ENCODE data around the gene PAX9. TPM values are rescaled to one million over a fixed set of nuclear protein-coding genes. Genes with fewer than 3 reads are reported as not detected.

The PAX9 gene
- total RNA-seq, 1 experiment from 2014 or later = 14.9 TPM

GRCh38 chr14:36682338-36682737 lies 20.7 kb downstream of the PAX9 start:
- H3K4me3 ChIP-seq (ENCODE audit: low read length) = no peak overlapping the region; the same call in 1 of the 2 replicates
- TSS peak; percentile 1 for BruUV-seq (replicated peaks)
- H3K9ac ChIP-seq (ENCODE audit: low read length) = no peak overlapping the region
- H2AFZ ChIP-seq (ENCODE audit: low read length) = no peak overlapping the region
- H4K20me1 ChIP-seq (ENCODE audit: low read length) = no peaks in the 10 kb centered on the region
- H3K27me3 ChIP-seq (ENCODE audit: low read length) = no peaks in the 10 kb centered on the region
- DNase-seq (no peak), ATAC-seq (no peak; the same call in 1 of the 2 replicates)
- no peaks in the 10 kb centered on the region for H3K79me2 ChIP-seq (ENCODE audit: low read length)
- H3K27ac ChIP-seq (ENCODE audit: low read length) = peak overlapping the region; percentile 43
- no peaks in the 10 kb centered on the region for H3K9me3 ChIP-seq (ENCODE audit: low read length)
- H3K4me2 ChIP-seq (ENCODE audit: low read length) = peak overlapping the region; percentile 52
- intact Hi-C loops (cut with micrococcal nuclease) = loop anchor here (2.0 to 5.0 kb wide), 2 partner anchors 16 to 65 kb away; no protein-coding TSS in a partner anchor
- CTCF ChIA-PET = no interaction called here
- POLR2A ChIA-PET (ENCODE audit: unreplicated experiment) = no interaction called here
- no peak for TF ChIP-seq CTCF (conservative IDR thresholded peaks at IDR 0.05; ENCODE audit: low read depth, low read length)
- TF ChIP-seq EZH2 (IDR thresholded peaks at IDR 0.05; ENCODE audit: low read length, unreplicated experiment) = no peak
- TF ChIP-seq EZH2phosphoT487 (IDR thresholded peaks at IDR 0.05; ENCODE audit: borderline replicate concordance, low read length) = no peak
- H3K36me3 ChIP-seq (ENCODE audit: low read depth, low read length) = peaks cover 17% of the 10 kb centered on the region
- no peaks in the 10 kb centered on the region for H3F3A ChIP-seq (ENCODE audit: low read length, unreplicated experiment)
- H3K9me2 ChIP-seq (replicated peaks; ENCODE audit: low read length) = no peaks in the 10 kb centered on the region
- peaks cover 35% of the 10 kb centered on the region for H3K4me1 ChIP-seq (ENCODE audit: insufficient read depth, low read length)

DNA sequence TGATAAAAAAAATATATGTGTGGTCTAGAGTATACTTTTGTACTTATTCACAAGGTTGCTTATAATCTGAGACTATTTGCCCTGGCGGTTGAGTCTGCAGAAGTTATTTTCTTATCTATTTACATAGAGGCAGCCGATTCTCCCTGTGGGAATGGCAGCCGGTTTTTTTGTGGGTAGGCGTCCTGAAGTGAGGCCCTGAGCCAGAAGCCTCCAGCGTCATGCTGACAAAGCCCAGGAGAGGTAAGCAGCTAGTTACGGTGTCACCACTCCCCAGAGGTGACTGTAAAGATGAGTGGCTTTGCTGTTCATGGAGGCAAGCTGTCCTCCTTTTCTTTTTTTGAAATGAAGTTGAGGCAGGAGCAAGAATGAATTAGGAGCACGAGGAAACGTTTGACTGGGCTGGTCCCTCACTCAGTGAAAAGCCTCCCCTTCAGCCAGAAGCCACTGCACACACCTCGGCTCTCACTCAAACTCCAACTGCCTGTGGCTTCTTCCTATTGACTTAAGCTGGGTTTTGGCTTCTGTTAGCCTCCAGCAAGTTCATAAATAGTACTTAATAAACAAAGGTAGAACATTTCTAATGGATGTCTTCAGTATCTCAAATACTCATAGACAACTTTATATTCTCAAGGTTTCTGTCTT lies 21.5 kb downstream of the PAX9 start:
- peak overlapping the region; percentile 43 for H3K27ac ChIP-seq (ENCODE audit: low read length)
- no TSS peak for BruUV-seq (replicated peaks)
- no peak overlapping the region for H3K9ac ChIP-seq (ENCODE audit: low read length)
- ATAC-seq (peak; percentile 81), DNase-seq (peak; percentile 82)
- CTCF ChIA-PET = no interaction called here
- no peaks in the 10 kb centered on the region for H3K79me2 ChIP-seq (ENCODE audit: low read length)
- H4K20me1 ChIP-seq (ENCODE audit: low read length) = no peaks in the 10 kb centered on the region
- H3K4me3 ChIP-seq (ENCODE audit: low read length) = no peak overlapping the region; the same call in 1 of the 2 replicates
- TF ChIP-seq CTCF (conservative IDR thresholded peaks at IDR 0.05; ENCODE audit: low read depth, low read length) = no peak
- no peak for TF ChIP-seq EZH2phosphoT487 (IDR thresholded peaks at IDR 0.05; ENCODE audit: borderline replicate concordance, low read length)
- no peak for TF ChIP-seq EZH2 (IDR thresholded peaks at IDR 0.05; ENCODE audit: low read length, unreplicated experiment)
- POLR2A ChIA-PET (ENCODE audit: unreplicated experiment) = interaction anchor here (0.5 to 0.6 kb wide), 2 partner anchors 143 to 155 kb away, joined by 4 to 5 read pairs; no protein-coding TSS in a partner anchor
- peaks cover 8% of the 10 kb centered on the region; the same call in 1 of the 2 replicates for H3K36me3 ChIP-seq (ENCODE audit: low read depth, low read length)
- H2AFZ ChIP-seq (ENCODE audit: low read length) = peak overlapping the region; percentile 9
- no peaks in the 10 kb centered on the region for H3F3A ChIP-seq (ENCODE audit: low read length, unreplicated experiment)
- H3K4me2 ChIP-seq (ENCODE audit: low read length) = peak overlapping the region; percentile 52
- intact Hi-C loops (cut with micrococcal nuclease) = loop anchor here (2.0 to 5.0 kb wide), 2 partner anchors 16 to 64 kb away; no protein-coding TSS in a partner anchor
- no peaks in the 10 kb centered on the region for H3K9me3 ChIP-seq (ENCODE audit: low read length)
- H3K9me2 ChIP-seq (replicated peaks; ENCODE audit: low read length) = no peaks in the 10 kb centered on the region
- H3K27me3 ChIP-seq (ENCODE audit: low read length) = no peaks in the 10 kb centered on the region
- H3K4me1 ChIP-seq (ENCODE audit: insufficient read depth, low read length) = peaks cover 35% of the 10 kb centered on the region

DNA sequence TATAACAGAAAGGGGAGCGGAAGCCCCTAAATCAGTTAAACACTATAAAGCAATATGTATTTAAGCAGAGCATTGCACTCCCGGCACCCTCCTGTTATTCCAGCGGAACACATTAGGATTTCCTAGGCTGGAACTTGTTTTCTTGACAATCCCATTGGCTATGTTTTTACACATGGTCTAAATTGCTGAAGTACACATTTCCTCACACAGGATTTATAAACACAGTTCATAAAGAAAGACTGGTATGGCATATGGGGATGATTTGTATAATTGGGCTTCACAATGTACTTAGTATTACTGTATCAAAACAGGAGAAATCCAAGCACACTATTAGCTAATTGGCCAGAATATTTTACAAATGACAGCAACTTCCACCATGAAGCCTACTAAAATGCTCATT lies 23.3 kb downstream of the PAX9 start:
- DNase-seq (no peak), ATAC-seq (no peak)
- TF ChIP-seq EZH2 (IDR thresholded peaks at IDR 0.05; ENCODE audit: low read length, unreplicated experiment) (no peak), CTCF (conservative IDR thresholded peaks at IDR 0.05; ENCODE audit: low read depth, low read length) (no peak), EZH2phosphoT487 (IDR thresholded peaks at IDR 0.05; ENCODE audit: borderline replicate concordance, low read length) (no peak)
- H3F3A ChIP-seq (ENCODE audit: low read length, unreplicated experiment) = peaks cover 4% of the 10 kb centered on the region
- H3K4me2 ChIP-seq (ENCODE audit: low read length) = no peak overlapping the region
- no TSS peak for BruUV-seq (replicated peaks)
- H3K79me2 ChIP-seq (ENCODE audit: low read length) = no peaks in the 10 kb centered on the region
- peaks cover 42% of the 10 kb centered on the region for H3K4me1 ChIP-seq (ENCODE audit: insufficient read depth, low read length)
- intact Hi-C loops (cut with micrococcal nuclease) = loop anchor here (5.0 kb wide), 1 partner anchor 62 kb away; no protein-coding TSS in a partner anchor
- H3K27ac ChIP-seq (ENCODE audit: low read length) = no peak overlapping the region
- POLR2A ChIA-PET (ENCODE audit: unreplicated experiment) = interaction anchor here (0.6 kb wide), 1 partner anchor 15 kb away, joined by 3 read pairs; no protein-coding TSS in a partner anchor
- no peaks in the 10 kb centered on the region for H3K9me2 ChIP-seq (replicated peaks; ENCODE audit: low read length)
- CTCF ChIA-PET = no interaction called here
- H3K9me3 ChIP-seq (ENCODE audit: low read length) = no peaks in the 10 kb centered on the region
- H3K36me3 ChIP-seq (ENCODE audit: low read depth, low read length) = no peaks in the 10 kb centered on the region
- no peaks in the 10 kb centered on the region for H4K20me1 ChIP-seq (ENCODE audit: low read length)
- no peaks in the 10 kb centered on the region for H3K27me3 ChIP-seq (ENCODE audit: low read length)
- H2AFZ ChIP-seq (ENCODE audit: low read length) = no peak overlapping the region
- no peak overlapping the region for H3K9ac ChIP-seq (ENCODE audit: low read length)
- H3K4me3 ChIP-seq (ENCODE audit: low read length) = no peak overlapping the region
